ENCODE data around the gene NR5A1.

NR5A1 gene

GRCh38 chr9:124500028-124500795 is 7.0 kb downstream of the NR5A1 start:
- Histone ChIP-seq H3K9me3 (ENCODE audit: control insufficient read depth, low read length) (no peaks in the 10 kb centered on the region), H3K4me3 (ENCODE audit: insufficient read depth, low read depth, low read length, poor library complexity, severe bottlenecking) (no peak overlapping the region), H3K36me3 (ENCODE audit: control insufficient read depth, insufficient read depth, low read length) (no peaks in the 10 kb centered on the region), H3K4me1 (ENCODE audit: control insufficient read depth, insufficient read depth, low read length, poor library complexity, severe bottlenecking) (peaks cover 13% of the 10 kb centered on the region), H3K27ac (ENCODE audit: insufficient read depth, low read length, poor library complexity, severe bottlenecking) (no peak overlapping the region), H3K27me3 (replicated peaks; ENCODE audit: control insufficient read depth, insufficient read depth, low read length, poor library complexity, severe bottlenecking) (peaks cover 10% of the 10 kb centered on the region)
- no peak for DNase-seq

GRCh38 chr9:124499216-124499615 is 8.0 kb downstream of the NR5A1 start:
- DNase-seq: no peak

GRCh38 chr9:124498499-124499146 is 8.6 kb downstream of the NR5A1 start:
- H3K27ac ChIP-seq (ENCODE audit: insufficient read depth, low read length, poor library complexity, severe bottlenecking): no peak overlapping the region
- no peaks in the 10 kb centered on the region for H3K36me3 ChIP-seq (ENCODE audit: control insufficient read depth, insufficient read depth, low read length)
- no peak for DNase-seq
- H3K9me3 ChIP-seq (ENCODE audit: control insufficient read depth, low read length): no peaks in the 10 kb centered on the region
- H3K4me1 ChIP-seq (ENCODE audit: control insufficient read depth, insufficient read depth, low read length, poor library complexity, severe bottlenecking): peaks cover 6% of the 10 kb centered on the region
- H3K4me3 ChIP-seq (ENCODE audit: insufficient read depth, low read depth, low read length, poor library complexity, severe bottlenecking): no peak overlapping the region
- H3K27me3 ChIP-seq (replicated peaks; ENCODE audit: control insufficient read depth, insufficient read depth, low read length, poor library complexity, severe bottlenecking): peaks cover 2% of the 10 kb centered on the region

More at GRCh38 chr9:124499216-124499615, 8.0 kb downstream of the NR5A1 start:
- Histone ChIP-seq H3K27me3 (replicated peaks; ENCODE audit: control insufficient read depth, insufficient read depth, low read length, poor library complexity, severe bottlenecking) (peaks cover 8% of the 10 kb centered on the region), H3K36me3 (ENCODE audit: control insufficient read depth, insufficient read depth, low read length) (no peaks in the 10 kb centered on the region), H3K27ac (ENCODE audit: insufficient read depth, low read length, poor library complexity, severe bottlenecking) (no peak overlapping the region), H3K4me3 (ENCODE audit: insufficient read depth, low read depth, low read length, poor library complexity, severe bottlenecking) (no peak overlapping the region), H3K4me1 (ENCODE audit: control insufficient read depth, insufficient read depth, low read length, poor library complexity, severe bottlenecking) (peaks cover 12% of the 10 kb centered on the region), H3K9me3 (ENCODE audit: control insufficient read depth, low read length) (no peaks in the 10 kb centered on the region)

- no peak overlapping the region for H3K4me3 ChIP-seq (ENCODE audit: insufficient read depth, low read depth, low read length, poor library complexity, severe bottlenecking)
- DNase-seq: no peak
- H3K36me3 ChIP-seq (ENCODE audit: control insufficient read depth, insufficient read depth, low read length): no peaks in the 10 kb centered on the region
- no peaks in the 10 kb centered on the region for H3K27me3 ChIP-seq (replicated peaks; ENCODE audit: control insufficient read depth, insufficient read depth, low read length, poor library complexity, severe bottlenecking)
- H3K4me1 ChIP-seq (ENCODE audit: control insufficient read depth, insufficient read depth, low read length, poor library complexity, severe bottlenecking): peaks cover 4% of the 10 kb centered on the region
- H3K27ac ChIP-seq (ENCODE audit: insufficient read depth, low read length, poor library complexity, severe bottlenecking): no peak overlapping the region
- H3K9me3 ChIP-seq (ENCODE audit: control insufficient read depth, low read length): no peaks in the 10 kb centered on the region
Observed at GRCh38 chr9:124498040-124498439, 9.2 kb downstream of the NR5A1 start.

- Histone ChIP-seq H3K36me3 (ENCODE audit: control insufficient read depth, insufficient read depth, low read length) (no peaks in the 10 kb centered on the region), H3K4me1 (ENCODE audit: control insufficient read depth, insufficient read depth, low read length, poor library complexity, severe bottlenecking) (peaks cover 4% of the 10 kb centered on the region), H3K4me3 (ENCODE audit: insufficient read depth, low read depth, low read length, poor library complexity, severe bottlenecking) (no peak overlapping the region), H3K9me3 (ENCODE audit: control insufficient read depth, low read length) (no peaks in the 10 kb centered on the region), H3K27ac (ENCODE audit: insufficient read depth, low read length, poor library complexity, severe bottlenecking) (no peak overlapping the region), H3K27me3 (replicated peaks; ENCODE audit: control insufficient read depth, insufficient read depth, low read length, poor library complexity, severe bottlenecking) (no peaks in the 10 kb centered on the region)
- DNase-seq: no peak
Observed at GRCh38 chr9:124497441-124497840, 9.8 kb downstream of the NR5A1 start.

GRCh38 chr9:124496463-124496862 is 10.7 kb downstream of the NR5A1 start:
- no peaks in the 10 kb centered on the region for H3K27me3 ChIP-seq (replicated peaks; ENCODE audit: control insufficient read depth, insufficient read depth, low read length, poor library complexity, severe bottlenecking)
- H3K4me3 ChIP-seq (ENCODE audit: insufficient read depth, low read depth, low read length, poor library complexity, severe bottlenecking): no peak overlapping the region

GRCh38 chr9:124496075-124496449 is 11.1 kb downstream of the NR5A1 start:
- no peak overlapping the region for H3K4me3 ChIP-seq (ENCODE audit: insufficient read depth, low read depth, low read length, poor library complexity, severe bottlenecking)
- no peak for DNase-seq
- H3K9me3 ChIP-seq (ENCODE audit: control insufficient read depth, low read length): no peaks in the 10 kb centered on the region
- no peaks in the 10 kb centered on the region for H3K36me3 ChIP-seq (ENCODE audit: control insufficient read depth, insufficient read depth, low read length)
- no peaks in the 10 kb centered on the region for H3K27me3 ChIP-seq (replicated peaks; ENCODE audit: control insufficient read depth, insufficient read depth, low read length, poor library complexity, severe bottlenecking)
- peaks cover 4% of the 10 kb centered on the region for H3K4me1 ChIP-seq (ENCODE audit: control insufficient read depth, insufficient read depth, low read length, poor library complexity, severe bottlenecking)
- H3K27ac ChIP-seq (ENCODE audit: insufficient read depth, low read length, poor library complexity, severe bottlenecking): no peak overlapping the region

More at GRCh38 chr9:124496463-124496862, 10.7 kb downstream of the NR5A1 start:
- H3K36me3 ChIP-seq (ENCODE audit: control insufficient read depth, insufficient read depth, low read length): no peaks in the 10 kb centered on the region
- no peak overlapping the region for H3K27ac ChIP-seq (ENCODE audit: insufficient read depth, low read length, poor library complexity, severe bottlenecking)
- no peak for DNase-seq
- H3K4me1 ChIP-seq (ENCODE audit: control insufficient read depth, insufficient read depth, low read length, poor library complexity, severe bottlenecking): peaks cover 4% of the 10 kb centered on the region
- no peaks in the 10 kb centered on the region for H3K9me3 ChIP-seq (ENCODE audit: control insufficient read depth, low read length)

- H3K4me3 ChIP-seq (ENCODE audit: insufficient read depth, low read depth, low read length, poor library complexity, severe bottlenecking): no peak overlapping the region
- no peak for DNase-seq
- H3K9me3 ChIP-seq (ENCODE audit: control insufficient read depth, low read length): no peaks in the 10 kb centered on the region
- no peak overlapping the region for H3K27ac ChIP-seq (ENCODE audit: insufficient read depth, low read length, poor library complexity, severe bottlenecking)
- H3K27me3 ChIP-seq (replicated peaks; ENCODE audit: control insufficient read depth, insufficient read depth, low read length, poor library complexity, severe bottlenecking): no peaks in the 10 kb centered on the region
- H3K4me1 ChIP-seq (ENCODE audit: control insufficient read depth, insufficient read depth, low read length, poor library complexity, severe bottlenecking): peaks cover 4% of the 10 kb centered on the region
- no peaks in the 10 kb centered on the region for H3K36me3 ChIP-seq (ENCODE audit: control insufficient read depth, insufficient read depth, low read length)
Observed at GRCh38 chr9:124495126-124496074, 11.8 kb downstream of the NR5A1 start.

GRCh38 chr9:124493794-124494479 is 13.3 kb downstream of the NR5A1 start:
- H3K4me1 ChIP-seq (ENCODE audit: control insufficient read depth, insufficient read depth, low read length, poor library complexity, severe bottlenecking): peaks cover 4% of the 10 kb centered on the region
- no peak for DNase-seq
- no peaks in the 10 kb centered on the region for H3K36me3 ChIP-seq (ENCODE audit: control insufficient read depth, insufficient read depth, low read length)
- no peak overlapping the region for H3K4me3 ChIP-seq (ENCODE audit: insufficient read depth, low read depth, low read length, poor library complexity, severe bottlenecking)
- H3K9me3 ChIP-seq (ENCODE audit: control insufficient read depth, low read length): no peaks in the 10 kb centered on the region
- H3K27me3 ChIP-seq (replicated peaks; ENCODE audit: control insufficient read depth, insufficient read depth, low read length, poor library complexity, severe bottlenecking): no peaks in the 10 kb centered on the region
- H3K27ac ChIP-seq (ENCODE audit: insufficient read depth, low read length, poor library complexity, severe bottlenecking): no peak overlapping the region

Data from effector memory CD4-positive, alpha-beta T cell (primary cell).